HG02840 (cell line): ENCODE measurements around the gene CCDC167.
"Not testable (repeated sequence)": the region's sequence is repeated elsewhere in the genome, so short reads cannot be mapped to it uniquely, and the experiment has no call there.

Experiments used
- ATAC-seq: cut with Tn5 transposase; IDR thresholded peaks from one replicate; pipeline ENCODE4 v1.9.1; 2021; ENCODE audit warnings: mild to moderate bottlenecking, moderate library complexity, moderate number of reproducible peaks; ENCODE audit not compliant: unreplicated experiment, low FRiP score

CCDC167 gene

GRCh38 chr6:37512400-37513011 is 12.8 kb upstream of the CCDC167 start:
- ATAC-seq: no peak

GRCh38 chr6:37511910-37512399 is 12.3 kb upstream of the CCDC167 start:
- no peak for ATAC-seq

- ATAC-seq: no peak
These were observed 11.5 kb upstream of the CCDC167 start for GRCh38 chr6:37511201-37511600.

- ATAC-seq: no peak
These were observed 8.2 kb upstream of the CCDC167 start for GRCh38 chr6:37507690-37508421.

GRCh38 chr6:37507077-37507476 is 7.4 kb upstream of the CCDC167 start:
- ATAC-seq: no peak

- no peak for ATAC-seq
These were observed 6.8 kb upstream of the CCDC167 start for GRCh38 chr6:37506479-37506878.

- no peak for ATAC-seq
These were observed 4.3 kb upstream of the CCDC167 start for GRCh38 chr6:37504024-37504423.

- ATAC-seq: no peak
These were observed 3.7 kb upstream of the CCDC167 start for GRCh38 chr6:37503309-37503965.

- no peak for ATAC-seq
These were observed 3.1 kb upstream of the CCDC167 start for GRCh38 chr6:37502703-37503291.

GRCh38 chr6:37501632-37502491 is 2.2 kb upstream of the CCDC167 start:
- ATAC-seq: no peak

- ATAC-seq: not testable (repeated sequence)
These were observed 1.2 kb upstream of the CCDC167 start for GRCh38 chr6:37500904-37501303.

- no peak for ATAC-seq
These were observed 558 bp upstream of the CCDC167 start for GRCh38 chr6:37500294-37500608.

GRCh38 chr6:37496951-37497885 is 2.5 kb downstream of the CCDC167 start:
- ATAC-seq: no peak

- ATAC-seq: no peak
These were observed 4.3 kb downstream of the CCDC167 start for GRCh38 chr6:37495244-37495934.

GRCh38 chr6:37493661-37493995 is 6.1 kb downstream of the CCDC167 start:
- ATAC-seq: no peak

- no peak for ATAC-seq
These were observed 6.6 kb downstream of the CCDC167 start for GRCh38 chr6:37492991-37493660.

- ATAC-seq: no peak
These were observed 7.3 kb downstream of the CCDC167 start for GRCh38 chr6:37492236-37492972.

GRCh38 chr6:37491830-37492208 is 7.9 kb downstream of the CCDC167 start:
- no peak for ATAC-seq
